HG02938 (cell line): ENCODE data around the gene C20orf204.
"Not testable (repeated sequence)": the region's sequence is repeated elsewhere in the genome, so short reads cannot be mapped to it uniquely, and the experiment has no call there.

Experiments used
- ATAC-seq: cut with Tn5 transposase; IDR thresholded peaks from one replicate; pipeline ENCODE4 v1.9.1; 2021; ENCODE audit warnings: mild to moderate bottlenecking, moderate library complexity; ENCODE audit not compliant: unreplicated experiment

C20orf204 gene

DNA sequence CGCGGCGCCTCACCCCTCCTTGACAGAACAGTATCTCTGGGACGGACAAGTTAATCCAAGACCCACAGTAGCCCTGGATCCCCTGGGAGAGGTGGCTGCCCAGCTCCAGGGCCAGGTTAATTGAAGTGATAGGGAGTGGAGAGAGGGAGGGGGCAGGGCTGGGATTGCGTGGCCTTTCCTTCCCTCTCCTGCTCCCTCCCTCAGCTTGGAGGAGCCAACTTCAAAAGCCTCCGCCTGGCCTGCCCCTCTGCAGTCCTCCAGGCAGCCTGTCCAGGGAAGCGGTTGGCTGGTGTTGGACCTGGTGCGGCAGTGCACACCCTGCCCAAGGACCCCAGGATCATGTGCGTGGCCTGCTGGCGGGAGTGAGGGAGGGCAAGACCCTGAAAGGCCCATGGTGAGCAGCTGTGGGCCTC lies at the start of gene C20orf204:
TSS of gene C20orf204 (plus strand) at position 250 of the 413 bp plus-strand sequence. CDS start at position 392, 142 bp downstream.
- no peak for ATAC-seq

DNA sequence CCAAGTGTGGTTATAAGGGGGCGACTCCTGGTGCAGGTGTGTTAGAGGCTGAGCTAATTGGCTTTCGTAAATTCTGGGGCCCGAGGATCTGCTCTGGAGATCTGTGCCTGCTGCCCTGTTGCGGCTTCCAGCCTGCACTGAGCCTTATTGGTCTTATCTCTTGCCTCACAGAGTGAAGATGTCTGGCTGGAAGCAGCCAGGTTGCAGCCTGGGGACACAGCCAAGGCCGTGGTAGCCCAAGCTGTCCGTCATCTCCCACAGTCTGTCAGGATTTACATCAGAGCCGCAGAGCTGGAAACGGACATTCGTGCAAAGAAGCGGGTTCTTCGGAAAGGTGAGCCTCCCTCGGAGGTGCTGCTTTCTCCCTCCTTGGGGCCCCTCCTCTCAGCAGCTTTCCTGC lies 35.1 kb upstream of the C20orf204 start:
- ATAC-seq: no peak

DNA sequence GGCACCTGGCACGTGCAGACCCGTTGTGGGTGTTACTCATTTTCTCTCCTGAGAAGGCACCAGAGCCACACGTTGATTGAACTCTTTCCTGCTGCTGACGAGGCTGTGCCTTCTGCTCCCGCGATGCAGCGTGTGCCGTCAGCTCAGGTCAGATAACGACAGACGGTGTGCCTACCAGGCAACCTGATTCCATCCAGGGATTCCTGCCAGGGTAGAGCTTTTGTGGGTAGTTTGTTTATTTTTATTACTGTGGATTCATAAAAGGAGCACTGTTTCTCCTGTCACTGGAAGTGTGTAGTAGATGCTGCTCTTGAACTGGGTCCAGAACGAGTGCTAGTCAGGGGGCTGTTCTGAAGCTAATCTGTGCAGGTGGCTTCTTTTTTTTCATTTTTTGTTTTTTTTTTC lies 34.4 kb upstream of the C20orf204 start:
- ATAC-seq: no peak

DNA sequence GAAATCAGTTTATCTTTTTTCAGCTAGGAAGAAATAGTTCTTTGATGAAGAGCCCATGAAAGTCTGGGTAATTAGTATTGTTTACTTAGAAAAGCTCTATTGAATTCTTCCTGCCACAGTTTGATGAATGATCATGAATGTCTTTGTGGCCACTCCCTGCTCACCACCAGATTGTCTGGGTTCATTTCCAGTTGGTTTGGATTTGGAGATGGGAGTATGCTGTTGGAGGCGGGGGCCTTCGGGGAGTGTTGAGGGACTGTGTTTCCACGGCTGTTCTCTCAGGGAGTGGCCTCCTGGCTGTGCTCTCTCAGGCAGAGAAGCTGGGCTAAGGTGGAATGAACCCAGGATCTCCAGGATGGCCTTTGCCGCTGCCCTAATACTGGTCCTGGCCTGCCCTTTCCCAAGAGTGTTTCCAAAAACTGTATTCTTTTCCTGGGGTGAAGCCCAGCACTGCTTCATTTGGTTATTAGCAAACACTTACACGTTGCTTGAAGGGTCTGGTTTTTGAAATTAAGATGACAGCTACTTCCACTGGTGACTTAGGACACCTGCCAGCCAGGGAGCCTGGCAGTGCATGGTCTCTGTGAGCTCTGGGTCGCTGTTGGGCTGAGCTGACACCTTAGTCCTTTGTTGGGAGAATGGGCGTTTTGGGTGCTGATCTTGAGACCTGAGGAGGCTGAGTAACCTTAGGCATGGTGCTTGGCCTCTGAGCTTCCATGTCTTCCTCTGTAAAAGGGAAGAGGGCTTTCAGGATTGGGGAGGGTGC lies 31.8 kb upstream of the C20orf204 start:
- no peak for ATAC-seq

DNA sequence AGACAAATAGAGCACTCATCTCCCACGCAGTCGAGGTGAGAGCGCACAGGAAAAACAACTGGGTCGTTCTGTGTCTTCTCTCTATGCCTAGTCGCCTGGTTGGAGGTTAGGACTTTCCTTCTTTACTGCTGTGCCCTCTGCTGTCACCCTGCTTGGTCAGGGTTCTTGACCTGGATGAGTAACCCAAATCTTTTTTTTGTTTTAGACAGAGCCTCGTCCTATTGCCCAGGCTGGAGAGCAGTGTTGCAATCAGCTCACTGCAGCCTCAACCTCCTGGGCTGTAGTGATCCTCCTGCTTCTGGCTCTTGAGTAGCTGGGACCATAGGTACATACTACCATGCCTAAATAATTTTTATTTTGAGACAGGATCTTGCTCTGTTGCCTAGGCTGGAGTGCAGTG lies 30.6 kb upstream of the C20orf204 start:
- ATAC-seq: no peak

GRCh38 chr20:64006490-64006889 lies 29.5 kb upstream of the C20orf204 start:
- ATAC-seq: no peak

DNA sequence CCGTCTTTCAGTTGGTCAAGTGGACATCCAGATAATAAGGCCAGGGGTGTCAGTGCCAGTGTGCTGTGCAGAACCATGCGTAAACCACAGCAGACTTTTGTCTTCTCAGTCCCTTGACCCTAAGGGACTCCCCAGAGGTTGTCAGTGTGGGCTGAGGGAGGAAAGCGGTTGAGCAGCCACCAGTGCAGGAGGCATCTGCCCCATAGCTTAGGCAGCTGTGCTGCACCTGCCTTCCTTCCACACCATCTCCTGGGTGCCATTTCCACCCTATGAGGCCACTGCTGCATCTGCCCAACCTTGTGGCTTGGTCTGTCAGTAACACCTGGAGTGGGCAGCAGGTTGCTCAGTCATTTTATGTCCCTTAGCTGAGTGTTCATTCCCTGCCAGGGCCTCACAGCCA lies 29.1 kb upstream of the C20orf204 start:
- ATAC-seq: no peak

DNA sequence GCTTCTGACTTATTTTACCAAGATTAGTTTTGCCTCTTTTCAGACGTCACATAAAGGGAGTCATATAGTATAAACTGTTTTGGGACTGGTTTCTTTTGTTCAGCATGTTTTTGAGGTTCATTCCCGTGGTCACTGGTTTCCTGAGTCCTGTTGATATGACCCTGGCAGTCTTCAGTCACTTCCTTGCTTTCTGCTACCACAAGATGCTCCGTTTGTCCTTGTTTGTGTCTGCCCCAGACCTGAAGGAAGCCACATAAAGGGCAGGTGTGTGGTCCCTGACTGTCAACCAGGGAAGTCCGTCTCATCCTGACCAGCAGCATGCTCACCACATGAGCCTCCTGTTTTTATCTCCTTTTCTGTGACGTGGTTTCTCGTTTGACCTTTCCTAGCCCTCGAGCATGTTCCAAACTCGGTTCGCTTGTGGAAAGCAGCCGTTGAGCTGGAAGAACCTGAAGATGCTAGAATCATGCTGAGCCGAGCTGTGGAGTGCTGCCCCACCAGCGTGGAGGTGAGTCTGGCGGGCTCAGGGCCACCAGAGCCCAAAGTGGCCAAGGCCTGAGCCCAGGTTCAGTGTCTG lies 26.1 kb upstream of the C20orf204 start:
- no peak for ATAC-seq

DNA sequence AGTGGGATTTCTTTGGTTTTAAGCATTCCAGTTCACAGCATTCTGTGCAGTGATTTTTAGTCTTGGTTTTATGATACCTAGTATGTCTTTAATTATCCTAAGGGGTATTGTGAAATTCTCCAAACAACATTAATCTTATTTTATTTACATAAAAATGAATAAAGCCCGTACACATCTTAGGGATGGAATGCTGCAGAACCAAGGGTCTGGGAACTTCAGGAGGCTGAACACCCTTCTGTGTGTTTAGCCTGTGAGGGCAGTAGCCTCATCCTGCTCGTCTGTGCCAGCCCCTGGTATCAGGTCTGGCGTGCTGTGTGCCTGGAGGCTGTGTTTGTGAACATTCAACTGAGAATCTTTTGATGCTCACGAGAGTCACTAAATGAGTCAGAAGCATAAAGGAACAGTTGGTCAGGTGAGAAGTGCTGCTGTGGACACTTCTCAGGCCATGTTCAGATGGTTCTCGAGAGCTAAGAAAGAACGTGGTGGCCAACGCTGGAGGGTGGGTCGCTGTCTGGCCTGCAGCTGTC lies 25.2 kb upstream of the C20orf204 start:
- ATAC-seq: no peak

DNA sequence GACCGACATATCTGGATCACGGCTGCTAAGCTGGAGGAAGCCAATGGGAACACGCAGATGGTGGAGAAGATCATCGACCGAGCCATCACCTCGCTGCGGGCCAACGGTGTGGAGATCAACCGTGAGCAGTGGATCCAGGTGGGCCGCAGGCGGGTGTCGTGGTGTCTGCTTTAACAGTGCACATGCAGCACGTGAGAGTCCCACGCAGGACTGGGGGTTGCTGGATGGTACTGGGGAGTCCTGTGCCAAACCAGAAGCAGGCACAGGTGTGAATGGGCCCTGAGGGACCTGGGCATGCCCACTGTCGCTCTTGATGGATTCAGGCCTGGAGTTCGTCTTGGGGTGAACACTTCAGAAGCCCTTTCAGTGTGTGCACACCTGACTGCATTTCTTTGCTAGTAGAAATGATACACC lies 24.6 kb upstream of the C20orf204 start:
- ATAC-seq: no peak

DNA sequence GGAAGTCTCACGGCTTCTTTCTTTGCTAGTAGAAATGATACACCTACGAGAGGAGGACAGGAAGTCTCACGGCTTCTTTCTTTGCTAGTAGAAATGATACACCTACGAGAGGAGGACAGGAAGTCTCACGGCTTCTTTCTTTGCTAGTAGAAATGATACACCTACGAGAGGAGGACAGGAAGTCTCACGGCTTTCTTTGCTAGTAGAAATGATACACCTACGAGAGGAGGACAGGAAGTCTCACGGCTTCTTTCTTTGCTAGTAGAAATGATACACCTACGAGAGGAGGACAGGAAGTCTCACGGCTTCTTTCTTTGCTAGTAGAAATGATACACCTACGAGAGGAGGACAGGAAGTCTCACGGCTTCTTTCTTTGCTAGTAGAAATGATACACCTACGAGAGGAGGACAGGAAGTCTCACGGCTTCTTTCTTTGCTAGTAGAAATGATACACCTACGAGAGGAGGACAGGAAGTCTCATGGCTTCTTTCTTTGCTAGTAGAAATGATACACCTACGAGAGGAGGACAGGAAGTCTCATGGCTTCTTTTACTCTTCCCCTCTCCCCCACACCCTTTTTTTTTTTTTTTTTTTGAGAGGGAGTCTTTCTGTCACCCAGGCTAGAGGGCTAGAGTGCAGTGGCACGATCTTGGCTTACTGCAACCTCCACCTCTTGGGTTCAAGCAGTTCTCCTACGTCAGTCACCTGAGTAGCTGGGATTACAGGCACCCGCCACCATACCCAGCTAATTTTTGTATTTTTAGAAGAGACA lies 23.4 kb upstream of the C20orf204 start:
- not testable (repeated sequence) for ATAC-seq

- ATAC-seq: no peak
These were observed 20.3 kb upstream of the C20orf204 start for GRCh38 chr20:64015635-64016034.

DNA sequence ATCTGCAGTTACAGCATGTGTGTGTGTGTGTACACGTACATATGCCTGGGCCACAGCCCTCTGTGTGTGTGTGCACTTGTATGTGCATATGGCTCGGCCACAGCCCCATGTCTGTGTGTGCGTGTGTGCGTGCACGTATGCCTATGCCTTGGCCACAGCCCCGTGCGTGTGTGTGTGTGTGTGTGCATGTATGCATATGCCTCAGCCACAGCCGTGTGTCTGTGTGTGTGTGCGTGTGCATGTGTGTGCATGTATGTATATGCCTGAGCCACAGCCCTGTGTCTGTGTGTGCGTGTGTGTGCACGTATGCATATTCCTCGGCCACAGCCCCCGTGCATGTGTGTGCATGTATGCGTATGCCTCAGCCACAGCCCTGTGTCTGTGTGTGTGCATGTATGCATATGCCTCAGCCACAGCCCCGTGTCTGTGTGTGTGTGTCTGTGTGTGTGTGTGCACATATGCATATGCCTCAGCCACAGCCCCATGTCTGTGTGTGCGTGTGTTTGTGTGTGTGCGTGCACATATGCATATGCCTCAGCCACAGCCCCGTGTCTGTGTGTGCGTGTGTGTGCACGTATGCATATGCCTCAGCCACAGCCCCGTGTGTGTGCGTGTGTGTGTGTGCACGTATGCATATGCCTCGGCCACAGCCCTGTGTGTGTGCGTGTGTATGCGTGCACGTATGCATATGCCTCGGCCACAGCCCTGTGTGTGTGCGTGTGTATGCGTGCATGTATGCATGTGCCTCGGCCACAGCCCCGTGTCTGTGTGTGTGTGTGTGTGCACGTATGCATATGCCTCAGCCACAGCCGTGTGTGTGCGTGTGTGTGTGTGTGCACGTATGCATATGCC lies 14.6 kb upstream of the C20orf204 start:
- ATAC-seq: no peak

DNA sequence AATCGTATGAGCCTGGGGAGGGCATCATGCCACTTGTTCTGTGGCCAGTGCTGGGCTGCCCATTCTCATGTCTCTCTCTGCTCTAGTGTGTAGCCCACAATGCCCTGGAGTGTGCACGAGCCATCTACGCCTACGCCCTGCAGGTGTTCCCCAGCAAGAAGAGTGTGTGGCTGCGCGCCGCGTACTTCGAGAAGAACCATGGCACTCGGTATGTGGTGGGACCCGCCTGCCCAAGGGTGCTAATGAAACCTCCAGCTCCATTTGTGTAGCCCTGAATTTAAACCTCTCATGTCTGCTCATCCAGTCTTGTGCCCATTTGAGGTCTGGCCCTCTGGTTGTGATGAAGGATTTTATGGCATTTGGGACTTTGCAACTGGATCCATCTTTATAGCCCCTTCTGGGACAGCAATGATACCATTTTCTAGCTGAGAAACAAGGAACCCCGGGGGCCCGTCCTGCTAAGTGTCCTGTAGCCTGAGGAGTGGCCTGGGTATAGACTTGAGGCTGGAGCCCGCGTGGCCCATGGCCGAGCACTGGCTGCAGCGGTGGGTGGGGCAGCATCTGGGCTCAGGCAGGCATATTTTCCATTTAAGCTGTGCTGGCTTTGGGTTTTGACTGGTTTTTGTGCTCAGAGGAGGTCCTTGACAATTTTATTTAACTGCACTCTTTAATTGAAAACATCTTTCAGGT lies 13.2 kb upstream of the C20orf204 start:
- ATAC-seq: no peak

- ATAC-seq: no peak
These were observed 12.4 kb upstream of the C20orf204 start for GRCh38 chr20:64023361-64024140.

- no peak for ATAC-seq
These were observed 11.6 kb upstream of the C20orf204 start for GRCh38 chr20:64024141-64024990.

DNA sequence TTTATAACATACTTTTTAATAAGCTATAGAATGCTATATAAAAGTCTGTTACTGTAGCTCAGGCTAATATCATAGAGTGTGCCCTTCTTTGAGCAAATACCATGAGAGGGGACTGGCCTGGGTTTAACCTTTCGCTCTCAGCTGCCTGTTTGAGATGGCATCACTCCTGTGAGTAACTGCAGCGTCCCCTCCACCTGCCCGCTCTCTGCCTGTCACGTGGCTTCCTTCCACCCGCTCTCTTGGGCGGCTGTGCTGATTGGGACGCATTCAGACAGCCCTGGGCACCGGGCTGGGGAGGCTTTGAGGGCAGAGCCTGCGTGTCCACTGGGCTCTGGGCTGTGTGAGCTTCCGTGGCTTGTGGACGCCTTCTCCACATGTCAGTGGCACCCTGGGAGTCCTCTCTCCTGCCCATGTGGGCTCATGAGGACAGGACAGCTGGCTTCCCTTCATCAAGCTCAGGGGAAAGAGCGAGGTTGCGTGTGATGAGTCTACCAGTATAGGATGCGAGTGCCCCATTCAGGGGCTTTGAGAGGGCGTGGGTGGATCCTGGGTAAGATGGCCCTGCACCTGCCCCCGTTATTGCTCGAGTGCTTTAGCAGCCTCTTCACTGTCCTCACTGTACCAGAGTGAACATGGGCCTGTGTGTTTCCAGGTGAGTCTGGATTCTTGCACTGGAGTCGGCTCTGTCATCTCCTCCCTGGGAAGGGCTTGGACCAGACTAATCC lies 10.7 kb upstream of the C20orf204 start:
- no peak for ATAC-seq
